Measurements from ENCODE around the gene SUSD3. TPM values are rescaled to one million over a fixed set of nuclear protein-coding genes. Genes with fewer than 3 reads are reported as not detected.
A peak's percentile ranks its signal among the peaks of the same experiment; 100 is the strongest.

The SUSD3 gene
- polyA plus RNA-seq, 3 donors, result 10.5 to 24.6 (median 15.7) TPM

DNA sequence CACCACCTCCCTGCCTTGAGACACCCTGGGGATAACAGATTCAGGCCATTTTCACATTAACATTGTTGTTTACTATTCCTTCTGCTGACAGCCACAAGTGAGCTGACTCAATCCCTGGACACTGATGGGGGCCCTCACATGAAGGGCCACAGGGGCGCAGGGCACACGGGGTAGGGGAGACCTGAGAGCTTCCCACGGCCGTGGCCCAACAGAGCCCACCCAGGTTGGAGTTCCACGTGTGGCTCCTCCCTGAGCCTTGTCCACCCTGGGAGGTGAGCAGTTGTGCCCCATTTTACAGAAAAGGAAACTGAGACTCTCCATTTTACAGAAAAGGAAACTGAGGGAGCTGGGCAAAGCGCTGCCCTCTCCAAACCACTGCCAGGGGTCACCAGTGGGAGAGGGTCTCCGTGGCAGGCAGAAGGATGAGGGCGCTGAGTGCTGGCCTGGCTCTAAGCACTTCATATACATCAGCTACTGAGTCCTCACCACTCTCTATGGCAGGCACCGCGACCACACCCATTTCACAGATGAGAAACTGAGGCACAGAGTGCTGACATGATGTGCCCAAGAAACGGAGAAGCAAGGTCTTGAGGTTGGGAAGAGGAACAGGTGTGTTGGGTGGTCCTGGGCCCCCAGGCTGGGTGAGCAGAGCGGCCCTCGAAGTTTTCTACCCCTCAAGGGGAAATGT, 73.2 kb downstream of the SUSD3 start:
- DNase-seq, result no peak
- H3K36me3 Mint-ChIP-seq, result peaks cover 38 to 56% of the 10 kb centered on the region in 2 donors
- peaks cover 78 to 81% of the 10 kb centered on the region in 2 donors for H3K4me1 ChIP-seq (ENCODE audit: control insufficient read depth in 1 of 2, insufficient read depth in 2 of 2, low read length in 2 of 2)
- peaks cover 72% of the 10 kb centered on the region for H4K20me1 ChIP-seq (ENCODE audit: insufficient read depth, low read length)
- H3K9ac ChIP-seq (ENCODE audit: insufficient read depth, low read length, poor library complexity, severe bottlenecking), result peak overlapping the region; percentile 100
- peaks cover 82% of the 10 kb centered on the region for H3K4me1 Mint-ChIP-seq
- peak overlapping the region; percentile 92 for H3K4me2 ChIP-seq (replicated peaks; ENCODE audit: extremely low read depth, low read length, poor library complexity, severe bottlenecking)
- H3K27me3 Mint-ChIP-seq (ENCODE audit: low read depth in 3 of 3), result peaks cover 3 to 17% (median 12%) of the 10 kb centered on the region in 3 donors
- WGBS (ENCODE audit: insufficient coverage), result 90% methylated on average over 7 of the region's 13 CpGs
- peak overlapping the region; percentile 83 to 89 (median 88) for H3K4me3 ChIP-seq (replicated peaks in 1 of 3; ENCODE audit: low read depth in 2 of 3, low read length in 3 of 3)
- peak overlapping the region; percentile 59 to 96 (median 95) for H3K27ac Mint-ChIP-seq
- H3K36me3 ChIP-seq (replicated peaks in 1 of 2; ENCODE audit: control insufficient read depth in 1 of 2, insufficient read depth in 2 of 2, low read length in 2 of 2), result peaks cover 16 to 25% of the 10 kb centered on the region in 2 donors
- intact Hi-C loops (cut with micrococcal nuclease), result loop anchor here in 1 of 2 donors (5.0 to 10.0 kb wide), 2 partner anchors 34 to 433 kb away; partner anchors contain the start of gene CARD19
- peak overlapping the region; percentile 92 to 94 for H3K4me3 Mint-ChIP-seq
- peaks cover 0 to 2% (median 0%) of the 10 kb centered on the region in 7 donors for H3K9me3 Mint-ChIP-seq
- TF ChIP-seq, protein P1, sequence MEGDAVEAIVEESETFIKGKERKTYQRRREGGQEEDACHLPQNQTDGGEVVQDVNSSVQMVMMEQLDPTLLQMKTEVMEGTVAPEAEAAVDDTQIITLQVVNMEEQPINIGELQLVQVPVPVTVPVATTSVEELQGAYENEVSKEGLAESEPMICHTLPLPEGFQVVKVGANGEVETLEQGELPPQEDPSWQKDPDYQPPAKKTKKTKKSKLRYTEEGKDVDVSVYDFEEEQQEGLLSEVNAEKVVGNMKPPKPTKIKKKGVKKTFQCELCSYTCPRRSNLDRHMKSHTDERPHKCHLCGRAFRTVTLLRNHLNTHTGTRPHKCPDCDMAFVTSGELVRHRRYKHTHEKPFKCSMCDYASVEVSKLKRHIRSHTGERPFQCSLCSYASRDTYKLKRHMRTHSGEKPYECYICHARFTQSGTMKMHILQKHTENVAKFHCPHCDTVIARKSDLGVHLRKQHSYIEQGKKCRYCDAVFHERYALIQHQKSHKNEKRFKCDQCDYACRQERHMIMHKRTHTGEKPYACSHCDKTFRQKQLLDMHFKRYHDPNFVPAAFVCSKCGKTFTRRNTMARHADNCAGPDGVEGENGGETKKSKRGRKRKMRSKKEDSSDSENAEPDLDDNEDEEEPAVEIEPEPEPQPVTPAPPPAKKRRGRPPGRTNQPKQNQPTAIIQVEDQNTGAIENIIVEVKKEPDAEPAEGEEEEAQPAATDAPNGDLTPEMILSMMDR (IDR thresholded peaks at IDR 0.05), result no peak
- H3K27ac ChIP-seq (ENCODE audit: low read depth in 1 of 2, low read length in 2 of 2), result peak overlapping the region; percentile 59 to 95
- no peaks in the 10 kb centered on the region for H3K9me3 ChIP-seq (replicated peaks in 1 of 2; ENCODE audit: control insufficient read depth in 1 of 2, insufficient read depth in 1 of 2, low read length in 2 of 2)
- no peak overlapping the region for H2AFZ ChIP-seq (ENCODE audit: insufficient read depth, low read depth, low read length, poor library complexity, severe bottlenecking)
- H3K79me2 ChIP-seq (ENCODE audit: insufficient read depth, low read length), result peaks cover 73% of the 10 kb centered on the region
- no peaks in the 10 kb centered on the region for H3K27me3 ChIP-seq (ENCODE audit: control insufficient read depth in 2 of 2, insufficient read depth in 2 of 2, low read length in 2 of 2)

DNA sequence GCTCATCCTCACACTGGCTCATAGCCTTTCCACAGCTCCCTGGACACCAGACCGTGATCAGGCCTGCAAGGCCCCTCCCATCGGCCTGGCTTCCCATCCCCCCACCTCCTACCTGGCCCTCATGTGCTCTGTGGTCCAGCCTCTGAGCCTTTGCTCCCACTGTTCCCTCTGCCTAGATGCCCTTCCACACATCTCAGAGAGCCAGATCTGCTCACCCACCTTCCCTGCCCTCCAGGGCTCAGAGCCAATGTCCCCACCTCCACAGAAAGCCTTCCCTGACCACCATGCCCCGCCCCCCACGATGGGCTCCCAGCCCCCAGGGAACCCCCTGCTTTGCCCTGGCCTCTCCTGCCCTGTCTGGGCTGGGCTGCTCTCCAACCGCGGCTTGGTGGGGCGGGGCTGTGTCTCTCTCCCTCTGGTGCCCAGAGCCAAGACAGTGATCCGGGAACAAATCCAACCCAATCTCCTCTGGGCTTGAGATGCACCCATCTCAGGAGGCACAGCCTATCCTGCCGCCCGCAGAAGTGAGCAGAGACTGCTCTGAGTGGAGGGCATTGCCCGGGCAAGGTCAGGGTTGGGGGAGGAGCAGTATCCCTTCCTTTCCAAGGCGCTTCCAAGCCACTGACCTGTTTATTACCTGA, 73.9 kb downstream of the SUSD3 start:
- peaks cover 66% of the 10 kb centered on the region for H3K79me2 ChIP-seq (ENCODE audit: insufficient read depth, low read length)
- H4K20me1 ChIP-seq (ENCODE audit: insufficient read depth, low read length), result peaks cover 65% of the 10 kb centered on the region
- H3K27me3 Mint-ChIP-seq (ENCODE audit: low read depth in 3 of 3), result peaks cover 3 to 17% (median 12%) of the 10 kb centered on the region in 3 donors
- peaks cover 76% of the 10 kb centered on the region for H3K4me1 Mint-ChIP-seq
- H3K4me2 ChIP-seq (replicated peaks; ENCODE audit: extremely low read depth, low read length, poor library complexity, severe bottlenecking), result peak overlapping the region; percentile 92
- H3K9me3 Mint-ChIP-seq, result peaks cover 0 to 2% (median 0%) of the 10 kb centered on the region in 7 donors
- H3K36me3 ChIP-seq (replicated peaks in 1 of 2; ENCODE audit: control insufficient read depth in 1 of 2, insufficient read depth in 2 of 2, low read length in 2 of 2), result peaks cover 16 to 23% of the 10 kb centered on the region in 2 donors
- H3K9ac ChIP-seq (ENCODE audit: insufficient read depth, low read length, poor library complexity, severe bottlenecking), result peak overlapping the region; percentile 100
- peak overlapping the region; percentile 83 to 89 (median 88) for H3K4me3 ChIP-seq (replicated peaks in 1 of 3; ENCODE audit: low read depth in 2 of 3, low read length in 3 of 3)
- no peak overlapping the region for H2AFZ ChIP-seq (ENCODE audit: insufficient read depth, low read depth, low read length, poor library complexity, severe bottlenecking)
- no peaks in the 10 kb centered on the region for H3K9me3 ChIP-seq (replicated peaks in 1 of 2; ENCODE audit: control insufficient read depth in 1 of 2, insufficient read depth in 1 of 2, low read length in 2 of 2)
- H3K4me3 Mint-ChIP-seq, result peak overlapping the region; percentile 92 to 94
- peak in 1 of 3 donors; percentile 11 for DNase-seq
- no peaks in the 10 kb centered on the region for H3K27me3 ChIP-seq (ENCODE audit: control insufficient read depth in 2 of 2, insufficient read depth in 2 of 2, low read length in 2 of 2)
- H3K27ac Mint-ChIP-seq, result peak overlapping the region; percentile 89 to 97 (median 96)
- H3K36me3 Mint-ChIP-seq, result peaks cover 36 to 50% of the 10 kb centered on the region in 2 donors
- WGBS (ENCODE audit: insufficient coverage), result 40% methylated on average over 7 of the region's 12 CpGs
- H3K4me1 ChIP-seq (ENCODE audit: control insufficient read depth in 1 of 2, insufficient read depth in 2 of 2, low read length in 2 of 2), result peaks cover 71 to 74% of the 10 kb centered on the region in 2 donors
- intact Hi-C loops (cut with micrococcal nuclease), result loop anchor here in 1 of 2 donors (5.0 to 10.0 kb wide), 2 partner anchors 35 to 432 kb away; partner anchors contain the start of gene CARD19
- TF ChIP-seq, protein P1 (IDR thresholded peaks at IDR 0.05), result no peak
- peak overlapping the region; percentile 86 to 95 for H3K27ac ChIP-seq (ENCODE audit: low read depth in 1 of 2, low read length in 2 of 2)
